IMR-90 (cell line): ENCODE results near the gene TM4SF4. TPM values are rescaled to one million over a fixed set of nuclear protein-coding genes. Genes with fewer than 3 reads are reported as not detected.
A peak's percentile ranks its signal among the peaks of the same experiment; 100 is the strongest.

Source experiments
- ATAC-seq: fragments of 200-7000 bp; cut with Tn5 transposase; 2 replicates; pipeline ENCODE4 v1.9.1; 2020; ENCODE audit warnings: low read depth, mild to moderate bottlenecking, moderate library complexity
- BruUV-seq: library from RNA; stranded (reverse); fragments of 400-500 nt; replicated peaks from 2 replicates; lab custom pipeline; 2021; lab: Mats Ljungman, UMichigan
- CTCF ChIA-PET: fragments of 300-600 bp; formaldehyde crosslinking; extraction: SDS; loops from one replicate; lab custom pipeline; 2021; ENCODE audit warnings: antibody characterized with exemption; lab: Yijun Ruan, JAX
- POLR2A ChIA-PET: fragments of 300-600 bp; sonication (Branson Sonifier 250); formaldehyde crosslinking; loops from one replicate; lab custom pipeline; 2022; ENCODE audit warnings: antibody characterized with exemption; ENCODE audit not compliant: unreplicated experiment; lab: Charles Lee
- DNase-seq: peaks from one replicate; pipeline ENCODE4 v3.0.0; 2013
- H2AFZ ChIP-seq: replicated peaks from 2 replicates; pipeline ENCODE3; 2013; ENCODE audit warnings: low read length, mild to moderate bottlenecking; ENCODE audit not compliant: poor library complexity
- H2AK5ac ChIP-seq: 2 replicates; pipeline ENCODE4 v1.6.1; 2013; ENCODE audit warnings: low read depth, low read length, inconsistent platforms
- H2AK9ac ChIP-seq: replicated peaks from 2 replicates; pipeline ENCODE3; 2013; ENCODE audit warnings: mild to moderate bottlenecking, low read depth, low read length, moderate library complexity; ENCODE audit not compliant: poor library complexity
- H2BK120ac ChIP-seq: 2 replicates; pipeline ENCODE4 v1.6.1; 2013; ENCODE audit warnings: low read depth, low read length, inconsistent platforms
- H2BK15ac ChIP-seq: 3 replicates; pipeline ENCODE4 v1.6.1; 2013; ENCODE audit warnings: low read depth, low read length, inconsistent platforms
- H2BK20ac ChIP-seq: 2 replicates; pipeline ENCODE4 v1.6.1; 2013; ENCODE audit warnings: low read depth, mild to moderate bottlenecking, inconsistent platforms, low read length, moderate library complexity
- H2BK5ac ChIP-seq: 2 replicates; pipeline ENCODE4 v1.6.1; 2013; ENCODE audit warnings: mild to moderate bottlenecking, low read depth, low read length, inconsistent platforms; ENCODE audit not compliant: poor library complexity, severe bottlenecking
- H3K14ac ChIP-seq: replicated peaks from 2 replicates; pipeline ENCODE4 v1.6.1; 2013; ENCODE audit warnings: low read depth, low read length, inconsistent platforms
- H3K18ac ChIP-seq: 2 replicates; pipeline ENCODE4 v1.6.1; 2013; ENCODE audit warnings: low read depth, low read length, control low read depth
- H3K23ac ChIP-seq: 2 replicates; pipeline ENCODE4 v1.6.1; 2013; ENCODE audit warnings: low read depth, low read length, inconsistent platforms
- H3K27ac ChIP-seq: 2 replicates; pipeline ENCODE4 v1.5.1; 2013; ENCODE audit warnings: mild to moderate bottlenecking, control low read depth, low read length; ENCODE audit not compliant: insufficient read depth
- H3K27me3 ChIP-seq: 2 replicates; pipeline ENCODE4 v1.6.1; 2013; ENCODE audit warnings: low read length; ENCODE audit not compliant: control insufficient read depth, insufficient read depth
- H3K36me3 ChIP-seq: 2 replicates; pipeline ENCODE4 v1.6.1; 2013; ENCODE audit warnings: low read length, mixed read lengths; ENCODE audit not compliant: control insufficient read depth, insufficient read depth
- H3K4ac ChIP-seq: 2 replicates; pipeline ENCODE4 v1.6.1; 2013; ENCODE audit warnings: low read depth, low read length, inconsistent platforms
- H3K4me1 ChIP-seq: 2 replicates; pipeline ENCODE4 v1.6.1; 2013; ENCODE audit warnings: low read length, mixed read lengths; ENCODE audit not compliant: control insufficient read depth, insufficient read depth
- H3K4me2 ChIP-seq: 2 replicates; pipeline ENCODE4 v1.6.1; 2013; ENCODE audit warnings: low read depth, mild to moderate bottlenecking, control low read depth, low read length, moderate library complexity
- H3K4me3 ChIP-seq: 2 replicates; pipeline ENCODE4 v1.5.1; 2013; ENCODE audit warnings: low read depth, mild to moderate bottlenecking, control low read depth, low read length, moderate library complexity; ENCODE audit not compliant: insufficient read depth
- H3K56ac ChIP-seq: 2 replicates; pipeline ENCODE4 v1.6.1; 2013; ENCODE audit warnings: low read length, inconsistent platforms; ENCODE audit not compliant: insufficient read depth; ENCODE audit errors: extremely low read depth
- H3K79me1 ChIP-seq, 2 experiments: 2 replicates each; pipeline ENCODE4 v1.6.1; 2013; ENCODE audit warnings: low read length in 2 of 2, inconsistent platforms in 1 of 2, low read depth in 1 of 2
- H3K9ac ChIP-seq: 2 replicates; pipeline ENCODE4 v1.6.1; 2013; ENCODE audit warnings: low read depth, low read length, control low read depth
- H3K9me1 ChIP-seq: 2 replicates; pipeline ENCODE4 v1.6.1; 2013; ENCODE audit warnings: low read length, inconsistent platforms; ENCODE audit not compliant: insufficient read depth
- H3K9me3 ChIP-seq: 2 replicates; pipeline ENCODE4 v1.6.1; 2013; ENCODE audit warnings: low read length; ENCODE audit not compliant: control insufficient read depth, insufficient read depth
- H4K20me1 ChIP-seq: 2 replicates; pipeline ENCODE4 v1.6.1; 2013; ENCODE audit warnings: low read length, inconsistent platforms; ENCODE audit not compliant: insufficient read depth
- H4K5ac ChIP-seq: 2 replicates; pipeline ENCODE4 v1.6.1; 2013; ENCODE audit warnings: mild to moderate bottlenecking, low read depth, low read length, control low read depth
- H4K8ac ChIP-seq, 2 experiments: 2 replicates each; pipeline ENCODE4 v1.6.1; 2013; ENCODE audit warnings: low read depth in 2 of 2, low read length in 2 of 2, control low read depth in 1 of 2, inconsistent platforms in 1 of 2
- H4K91ac ChIP-seq: 2 replicates; pipeline ENCODE4 v1.6.1; 2013; ENCODE audit warnings: low read depth, low read length, inconsistent platforms; ENCODE audit not compliant: insufficient read depth
- CEBPB ChIP-seq: IDR thresholded peaks from 2 replicates; pipeline ENCODE4 v1.6.1; 2012; ENCODE audit warnings: low read depth, low read length, improper control_type of control experiment
- CHD1 ChIP-seq: IDR thresholded peaks from 2 replicates; pipeline ENCODE4 v1.6.1; 2012; ENCODE audit warnings: low read depth, low read length, improper control_type of control experiment
- FOS ChIP-seq: fragments of 150-350 bp; IDR thresholded peaks from 2 replicates; pipeline ENCODE4 v1.6.1; 2016; ENCODE audit warnings: low read depth, low read length
- MAFK ChIP-seq: IDR thresholded peaks from 2 replicates; pipeline ENCODE4 v1.6.1; 2012; ENCODE audit warnings: low read depth, low read length, improper control_type of control experiment
- MAZ ChIP-seq: IDR thresholded peaks from 2 replicates; pipeline ENCODE4 v1.6.1; 2012; ENCODE audit warnings: low read depth, mild to moderate bottlenecking, low read length, improper control_type of control experiment, moderate library complexity, borderline replicate concordance
- MXI1 ChIP-seq: IDR thresholded peaks from 2 replicates; pipeline ENCODE4 v1.6.1; 2012; ENCODE audit warnings: low read depth, mild to moderate bottlenecking, low read length, moderate library complexity, borderline replicate concordance
- NFE2L2 ChIP-seq: fragments of 150-350 bp; IDR thresholded peaks from 2 replicates; pipeline ENCODE4 v1.6.1; 2016; ENCODE audit warnings: low read depth, mild to moderate bottlenecking, low read length
- POLR2A ChIP-seq: IDR thresholded peaks from 2 replicates; pipeline ENCODE4 v1.6.1; 2012; ENCODE audit warnings: mild to moderate bottlenecking, low read depth, low read length
- RAD21 ChIP-seq: IDR thresholded peaks from 2 replicates; pipeline ENCODE4 v1.6.1; 2012; ENCODE audit warnings: low read length, improper control_type of control experiment
- RCOR1 ChIP-seq: IDR thresholded peaks from 2 replicates; pipeline ENCODE4 v1.6.1; 2012; ENCODE audit warnings: mild to moderate bottlenecking, low read length, improper control_type of control experiment; ENCODE audit not compliant: insufficient replicate concordance
- RFX5 ChIP-seq: IDR thresholded peaks from 2 replicates; pipeline ENCODE4 v1.8.0; 2012; ENCODE audit warnings: low read depth, mild to moderate bottlenecking, low read length, moderate library complexity
- SMC3 ChIP-seq: fragments of 150-350 bp; IDR thresholded peaks from 2 replicates; pipeline ENCODE4 v1.6.1; 2016; ENCODE audit warnings: low read depth, mild to moderate bottlenecking, antibody characterized with exemption, low read length, moderate library complexity
- WGBS, 2 experiments: methylation state at CpG; one replicate each; pipeline versions ENCODE4 v1.1.5 to v1.1.7; 2013; ENCODE audit warnings: missing lambda C conversion rate in 2 of 2; ENCODE audit not compliant: insufficient read length in 1 of 2; ENCODE audit errors: extremely low coverage in 2 of 2; 5-methylcytosine and 5-hydroxymethylcytosine counted together
- dilution Hi-C: fragments of 300-500 bp; cut with HindIII; formaldehyde crosslinking; loops from one replicate; pipeline ENCODE4 v1.14.3; 2018; ENCODE audit warnings: low sequenced_read_pairs; ENCODE audit not compliant: unreplicated experiment
- in situ Hi-C: fragments of 300-500 bp; cut with MboI; formaldehyde crosslinking; loops from 3 replicates; pipeline ENCODE4 v1.14.3; 2019; ENCODE audit warnings: low sequenced_read_pairs, inconsistent platforms, mixed read lengths
- intact Hi-C: fragments of 100-400 bp; cut with micrococcal nuclease; formaldehyde crosslinking; loops from 2 replicates; pipeline ENCODE4 v1.10.0; 2022
- polyA plus RNA-seq, 3 experiments: library from polyadenylated mRNA; depleted of rRNA; stranded (reverse); fragments of >200 nt; gene quantifications; 2 replicates each; pipeline ENCODE4 v1.2.3, GENCODE V29; 2012; ENCODE audit warnings: low replicate concordance in 1 of 3
- total RNA-seq: library from RNA; depleted of rRNA; stranded (reverse); fragments of >200 nt; gene quantifications from 2 replicates; pipeline ENCODE4 v1.2.3, GENCODE V29; 2012
- TF ChIP-seq, protein P1 (sequence below): fragments of 150-350 bp; IDR thresholded peaks from 2 replicates; pipeline ENCODE4 v1.6.1; 2017; ENCODE audit warnings: mild to moderate bottlenecking, antibody characterized with exemption, low read length, low read depth
- TF ChIP-seq, protein P2 (sequence below): fragments of 150-350 bp; IDR thresholded peaks from 2 replicates; pipeline ENCODE4 v1.6.1; 2016; ENCODE audit warnings: low read depth, mild to moderate bottlenecking, low read length, moderate library complexity, borderline replicate concordance

The TM4SF4 gene
- total and polyA plus RNA-seq, 2 of the 4 experiments (the other 2 are of a cell fraction) = 0.60 to 1.6 TPM

DNA sequence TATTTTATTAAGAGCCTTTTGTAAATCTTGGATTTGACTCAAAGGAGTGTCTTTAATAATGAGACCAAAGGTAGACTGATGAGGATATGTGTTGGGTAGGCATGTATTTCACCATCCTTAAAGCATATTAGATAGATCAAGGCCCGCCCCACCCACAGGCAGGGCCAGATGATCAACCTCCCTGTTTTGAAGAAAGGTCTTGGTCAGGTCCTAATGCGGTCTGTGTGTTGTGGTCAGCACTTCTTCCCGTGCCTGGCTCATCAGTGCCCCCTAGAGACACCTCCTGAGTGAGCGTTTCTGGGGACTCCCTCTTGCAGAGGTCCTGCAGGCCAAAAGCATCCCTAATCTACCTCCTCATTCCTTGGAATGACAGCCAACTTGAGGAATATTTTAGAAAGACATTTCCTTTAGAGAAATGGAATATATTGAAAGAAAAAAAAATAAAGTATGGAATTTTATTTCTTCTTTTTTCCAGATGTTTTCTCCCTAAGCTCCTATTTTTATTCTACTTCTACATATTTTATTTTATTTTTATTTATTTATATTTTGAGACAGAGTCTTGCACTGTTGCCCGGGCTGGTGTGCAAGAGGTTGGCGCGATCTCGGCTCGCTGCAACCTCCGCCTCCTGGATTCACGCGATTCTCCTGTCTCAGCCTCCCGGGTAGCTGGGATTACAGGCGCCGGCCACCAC lies 6.0 kb downstream of the TM4SF4 start:
- H2BK15ac ChIP-seq = 0 out of 3 replicates have a peak overlapping the region, but pooled peaks have one; percentile 0
- POLR2A ChIA-PET = no interaction called here
- H3K9me1 ChIP-seq = 0 out of 2 replicates have a peak, but pooled peaks cover under 1% of the 10 kb centered on the region
- no peak overlapping the region for H3K4me3 ChIP-seq
- peak overlapping the region; percentile 47; the same call in 1 of the 2 replicates for H2AK5ac ChIP-seq
- H3K56ac ChIP-seq = no peak overlapping the region
- no peak overlapping the region for H3K14ac ChIP-seq
- in situ Hi-C loops (loop anchor here (5.0 to 10.0 kb wide), 2 partner anchors 203 to 526 kb away; no protein-coding TSS in a partner anchor), dilution Hi-C loops (no loop called here), intact Hi-C loops (loop anchor here (1.0 to 2.0 kb wide), 4 partner anchors 87 to 360 kb away; no protein-coding TSS in a partner anchor)
- peak overlapping the region; percentile 19 for H2AFZ ChIP-seq
- peak overlapping the region; percentile 18; the same call in 1 of the 2 replicates for H4K91ac ChIP-seq
- H4K5ac ChIP-seq = no peak overlapping the region
- no peak overlapping the region for H3K27ac ChIP-seq
- H3K18ac ChIP-seq = no peak overlapping the region
- H4K20me1 ChIP-seq = no peaks in the 10 kb centered on the region
- H3K79me1 ChIP-seq = no peaks in the 10 kb centered on the region
- no peaks in the 10 kb centered on the region for H3K36me3 ChIP-seq
- no peak overlapping the region for H3K23ac ChIP-seq
- ATAC-seq (peak; percentile 97), DNase-seq (peak; percentile 91)
- no CpG with 5 or more reads among the region's 15 CpGs for WGBS, 2 experiments
- no peaks in the 10 kb centered on the region for H3K27me3 ChIP-seq
- peak overlapping the region; percentile 2 to 80; a peak in 3 of 4 replicates for H4K8ac ChIP-seq
- H2BK120ac ChIP-seq = peak overlapping the region; percentile 66; the same call in 1 of the 2 replicates
- H3K9ac ChIP-seq = no peak overlapping the region
- CTCF ChIA-PET = interaction anchor here (0.6 to 2.3 kb wide), 17 partner anchors 8 to 815 kb away, joined by 3 to 8 read pairs (median 3); no protein-coding TSS in a partner anchor
- peak overlapping the region; percentile 33; the same call in 1 of the 2 replicates for H2BK20ac ChIP-seq
- BruUV-seq = no TSS peak
- H2AK9ac ChIP-seq = peak overlapping the region; percentile 52
- no peak overlapping the region for H2BK5ac ChIP-seq
- H3K4me2 ChIP-seq = no peak overlapping the region
- peaks cover 3% of the 10 kb centered on the region; the same call in 1 of the 2 replicates for H3K9me3 ChIP-seq
- peak overlapping the region; percentile 76; the same call in 1 of the 2 replicates for H3K4ac ChIP-seq
- peaks cover 8% of the 10 kb centered on the region for H3K4me1 ChIP-seq
- TF ChIP-seq SMC3 (peak; percentile 95), RCOR1 (peak; percentile 34), MAFK (peak; percentile 75), NFE2L2 (no peak), MAZ (peak; percentile 37; the same call in 1 of the 2 replicates), POLR2A (0 out of 2 replicates have a peak, but pooled peaks have one; percentile 41), RFX5 (no peak), MXI1 (no peak), FOS (no peak), CHD1 (no peak; the same call in 1 of the 2 replicates), CEBPB (peak; percentile 48), RAD21 (peak; percentile 99)
- TF ChIP-seq, protein P1, sequence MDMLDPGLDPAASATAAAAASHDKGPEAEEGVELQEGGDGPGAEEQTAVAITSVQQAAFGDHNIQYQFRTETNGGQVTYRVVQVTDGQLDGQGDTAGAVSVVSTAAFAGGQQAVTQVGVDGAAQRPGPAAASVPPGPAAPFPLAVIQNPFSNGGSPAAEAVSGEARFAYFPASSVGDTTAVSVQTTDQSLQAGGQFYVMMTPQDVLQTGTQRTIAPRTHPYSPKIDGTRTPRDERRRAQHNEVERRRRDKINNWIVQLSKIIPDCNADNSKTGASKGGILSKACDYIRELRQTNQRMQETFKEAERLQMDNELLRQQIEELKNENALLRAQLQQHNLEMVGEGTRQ = no peak
- TF ChIP-seq, protein P2, sequence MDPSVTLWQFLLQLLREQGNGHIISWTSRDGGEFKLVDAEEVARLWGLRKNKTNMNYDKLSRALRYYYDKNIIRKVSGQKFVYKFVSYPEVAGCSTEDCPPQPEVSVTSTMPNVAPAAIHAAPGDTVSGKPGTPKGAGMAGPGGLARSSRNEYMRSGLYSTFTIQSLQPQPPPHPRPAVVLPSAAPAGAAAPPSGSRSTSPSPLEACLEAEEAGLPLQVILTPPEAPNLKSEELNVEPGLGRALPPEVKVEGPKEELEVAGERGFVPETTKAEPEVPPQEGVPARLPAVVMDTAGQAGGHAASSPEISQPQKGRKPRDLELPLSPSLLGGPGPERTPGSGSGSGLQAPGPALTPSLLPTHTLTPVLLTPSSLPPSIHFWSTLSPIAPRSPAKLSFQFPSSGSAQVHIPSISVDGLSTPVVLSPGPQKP = no peak
